NCI-H1417 (cell line): ENCODE data around the gene PANX2.

Source experiments
- DNase-seq, 3 experiments: peaks; one replicate each; lab custom pipeline; 2025; lab: John Stamatoyannopoulos, UW

The PANX2 gene

DNA sequence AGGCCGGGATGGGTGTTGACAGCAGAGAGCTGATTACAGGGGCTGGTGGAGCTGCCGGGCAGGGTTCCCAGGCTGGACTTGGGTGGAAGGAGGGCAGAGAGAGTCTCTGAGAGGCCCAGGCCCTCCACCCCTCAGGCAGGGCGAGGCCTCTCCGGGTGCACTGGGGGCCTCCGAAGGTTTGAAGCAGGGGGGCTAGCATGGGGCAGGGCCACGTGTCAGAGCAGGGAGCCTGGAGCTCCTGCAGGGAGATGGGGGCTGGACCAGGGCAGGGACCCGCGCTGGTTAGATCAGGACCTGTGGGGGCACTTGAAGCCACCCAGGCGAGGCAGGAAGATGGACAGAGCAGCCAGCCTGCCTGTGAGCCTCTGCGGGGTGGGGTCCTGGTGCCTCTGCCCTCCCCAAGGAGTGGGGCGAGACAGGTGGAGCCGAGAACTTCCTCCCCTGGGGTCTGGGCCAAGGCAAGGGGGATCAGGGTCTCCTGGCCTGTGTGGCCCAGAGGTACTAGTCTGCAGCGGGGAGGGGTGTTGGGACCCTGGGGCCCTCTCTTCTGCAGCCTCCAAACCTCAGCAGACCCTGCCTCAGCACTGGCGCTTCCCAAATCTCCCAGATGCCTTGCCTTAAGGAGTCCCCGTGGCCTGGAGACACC, 911 bp downstream of the PANX2 start:
- DNase-seq, result peak in 2 of 3 experiments; percentile 25 to 36

DNA sequence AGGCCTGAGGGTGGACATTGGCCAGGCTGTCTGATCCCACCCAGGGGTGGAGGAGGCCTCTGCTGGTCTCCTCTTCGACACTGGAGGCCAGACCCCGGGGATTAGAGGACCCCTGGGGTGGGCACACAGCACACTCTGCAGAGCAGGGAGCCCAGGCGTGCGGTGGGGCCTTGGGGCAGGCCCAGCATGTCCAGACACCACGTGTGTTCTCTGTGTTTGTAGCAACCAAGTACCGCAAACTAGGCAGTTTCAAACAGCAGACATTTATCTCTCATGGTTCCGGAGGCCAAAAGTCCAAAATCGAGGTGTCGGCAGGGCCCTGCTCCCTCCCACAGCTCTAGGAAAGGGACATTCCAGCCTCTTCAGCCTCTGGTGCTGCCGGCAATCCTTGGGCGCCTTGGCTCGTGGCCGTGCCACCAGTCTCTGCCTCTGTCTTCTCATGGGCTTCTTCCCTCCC, 1.5 kb downstream of the PANX2 start:
- no peak for DNase-seq

DNA sequence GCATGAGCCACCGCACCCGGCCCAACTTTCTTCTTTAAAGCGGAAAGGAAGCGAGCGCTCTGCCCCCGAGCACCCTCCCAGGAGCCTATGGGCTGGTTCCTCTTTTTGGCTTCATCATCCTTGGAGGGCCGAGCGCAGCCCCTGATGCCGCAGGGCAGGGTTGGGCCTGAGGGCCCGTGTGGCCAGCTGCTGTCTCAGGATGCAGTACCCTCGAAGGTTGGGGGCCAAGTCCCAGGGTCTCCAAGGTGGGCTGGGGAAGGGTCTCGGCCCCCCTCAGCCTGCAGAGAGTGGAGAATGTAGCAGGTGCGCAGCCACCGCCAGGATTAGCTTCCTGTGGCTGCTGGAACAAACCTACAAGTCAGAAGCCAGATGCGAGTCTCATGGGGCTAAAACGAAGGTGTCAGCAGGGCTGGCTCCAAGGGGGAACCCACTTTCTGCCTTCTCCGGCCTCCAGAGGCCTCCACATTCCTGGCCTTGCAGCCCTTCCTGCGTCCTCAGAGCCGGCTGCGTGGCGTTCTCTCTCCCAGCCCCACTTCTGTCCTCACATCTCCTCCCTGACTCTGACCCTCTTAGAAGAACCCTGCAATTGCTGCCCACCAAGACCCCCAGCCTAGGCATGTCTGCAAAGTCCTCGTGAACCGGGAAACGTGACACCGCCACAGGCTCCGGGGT, 2.9 kb downstream of the PANX2 start:
- DNase-seq, result no peak

- DNase-seq, result no peak
Observed at GRCh38 chr22:50173983-50174355, 3.4 kb downstream of the PANX2 start.

DNA sequence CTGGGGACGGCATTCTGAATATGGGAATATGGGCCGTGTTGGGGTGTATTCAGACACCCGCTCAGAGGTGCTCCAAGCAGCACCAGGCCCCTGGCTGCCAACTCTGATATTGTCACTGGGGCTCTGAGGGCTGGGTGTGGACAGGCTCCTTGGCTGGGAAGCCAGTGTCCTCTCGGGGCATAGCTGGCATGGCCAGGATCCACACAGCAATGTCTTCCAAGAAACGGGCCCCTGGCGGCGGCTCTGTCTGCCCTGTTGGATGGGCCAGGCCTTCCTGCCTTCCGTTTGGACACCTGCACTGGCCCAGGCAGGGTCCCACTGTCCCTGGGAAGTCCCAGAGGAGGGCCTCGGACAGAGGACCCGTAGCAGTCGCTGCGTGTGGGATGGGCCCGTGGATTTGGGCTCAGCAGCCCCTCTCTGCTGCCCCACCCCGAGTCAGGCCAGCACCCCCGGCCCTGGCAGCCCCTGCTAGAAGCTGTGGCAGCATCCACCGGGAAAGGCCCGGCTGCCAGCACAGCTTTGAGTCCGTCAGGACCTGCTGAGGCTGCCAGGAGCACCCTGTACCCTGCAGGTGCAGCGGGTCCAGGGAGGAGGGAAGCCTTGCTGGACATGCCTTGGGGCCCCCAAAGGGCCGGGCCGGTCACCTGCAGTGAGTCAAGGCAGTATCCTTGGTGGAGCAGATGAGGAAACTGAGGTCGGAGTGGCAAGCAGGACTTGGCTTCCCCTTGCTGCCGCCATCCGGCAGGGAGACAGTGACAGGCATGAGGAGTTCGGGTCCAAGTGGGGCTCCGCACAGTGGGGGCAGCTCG, 4.1 kb downstream of the PANX2 start:
- DNase-seq, result no peak

- no peak for DNase-seq
Observed at GRCh38 chr22:50175191-50175461, 4.6 kb downstream of the PANX2 start.

- no peak for DNase-seq
Observed at GRCh38 chr22:50175921-50176849, 5.7 kb downstream of the PANX2 start.

DNA sequence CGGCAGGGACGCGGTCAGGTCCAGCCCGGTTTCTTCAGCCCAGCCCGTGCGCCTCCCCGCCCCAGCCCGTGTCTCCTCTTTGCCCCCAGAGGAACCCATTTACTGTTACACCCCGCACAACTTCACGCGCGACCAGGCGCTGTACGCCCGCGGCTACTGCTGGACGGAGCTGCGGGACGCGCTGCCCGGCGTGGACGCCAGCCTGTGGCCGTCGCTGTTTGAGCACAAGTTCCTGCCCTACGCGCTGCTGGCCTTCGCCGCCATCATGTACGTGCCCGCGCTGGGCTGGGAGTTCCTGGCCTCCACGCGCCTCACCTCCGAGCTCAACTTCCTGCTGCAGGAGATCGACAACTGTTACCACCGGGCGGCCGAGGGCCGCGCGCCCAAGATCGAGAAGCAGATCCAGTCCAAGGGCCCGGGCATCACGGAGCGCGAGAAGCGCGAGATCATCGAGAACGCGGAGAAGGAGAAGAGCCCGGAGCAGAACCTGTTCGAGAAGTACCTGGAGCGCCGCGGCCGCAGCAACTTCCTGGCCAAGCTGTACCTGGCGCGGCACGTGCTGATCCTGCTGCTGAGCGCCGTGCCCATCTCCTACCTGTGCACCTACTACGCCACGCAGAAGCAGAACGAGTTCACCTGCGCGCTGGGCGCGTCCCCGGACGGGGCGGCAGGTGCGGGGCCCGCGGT, 6.5 kb downstream of the PANX2 start:
- no peak for DNase-seq

DNA sequence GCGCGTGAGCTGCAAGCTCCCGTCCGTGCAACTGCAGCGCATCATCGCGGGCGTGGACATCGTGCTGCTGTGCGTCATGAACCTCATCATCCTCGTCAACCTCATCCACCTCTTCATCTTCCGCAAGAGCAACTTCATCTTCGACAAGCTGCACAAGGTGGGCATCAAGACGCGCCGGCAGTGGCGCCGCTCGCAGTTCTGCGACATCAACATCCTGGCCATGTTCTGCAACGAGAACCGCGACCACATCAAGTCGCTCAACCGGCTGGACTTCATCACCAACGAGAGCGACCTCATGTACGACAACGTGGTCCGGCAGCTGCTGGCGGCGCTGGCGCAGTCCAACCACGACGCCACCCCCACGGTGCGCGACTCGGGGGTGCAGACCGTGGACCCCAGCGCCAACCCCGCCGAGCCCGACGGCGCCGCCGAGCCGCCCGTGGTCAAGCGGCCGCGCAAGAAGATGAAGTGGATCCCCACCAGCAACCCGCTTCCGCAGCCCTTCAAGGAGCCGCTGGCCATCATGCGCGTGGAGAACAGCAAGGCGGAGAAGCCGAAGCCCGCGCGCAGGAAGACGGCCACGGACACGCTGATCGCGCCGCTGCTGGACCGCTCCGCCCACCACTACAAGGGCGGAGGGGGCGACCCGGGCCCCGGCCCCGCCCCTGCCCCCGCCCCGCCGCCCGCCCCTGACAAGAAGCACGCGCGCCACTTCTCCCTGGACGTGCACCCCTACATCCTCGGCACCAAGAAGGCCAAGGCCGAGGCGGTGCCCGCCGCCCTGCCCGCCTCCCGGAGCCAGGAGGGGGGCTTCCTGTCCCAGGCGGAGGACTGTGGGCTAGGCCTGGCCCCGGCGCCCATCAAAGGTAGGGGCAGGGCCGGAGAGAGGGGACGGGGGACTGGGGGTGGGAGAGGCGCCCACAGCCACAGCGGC, 7.3 kb downstream of the PANX2 start:
- DNase-seq, result no peak

DNA sequence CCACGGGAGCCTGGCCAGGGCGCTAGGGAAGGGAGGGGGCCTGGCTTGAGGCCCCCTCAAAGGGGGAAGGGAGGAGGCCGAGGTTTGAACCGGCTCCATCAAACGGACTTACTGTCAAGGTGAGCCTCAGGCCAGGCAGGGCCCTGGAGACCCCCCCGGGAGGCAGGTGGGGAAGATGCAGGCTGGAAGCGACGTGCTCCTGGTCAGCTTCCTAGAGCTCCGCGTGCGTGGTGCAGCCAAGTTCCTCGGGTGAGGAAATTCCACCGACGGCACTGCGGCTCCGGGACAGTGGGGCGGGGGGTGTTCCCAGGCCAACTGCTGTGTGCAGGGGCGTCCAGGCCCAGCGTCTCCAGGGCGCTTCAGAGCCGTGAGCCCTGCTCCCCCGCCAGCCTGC, 7.9 kb downstream of the PANX2 start:
- DNase-seq, result no peak

- no peak for DNase-seq
Observed at GRCh38 chr22:50178871-50179869, 8.6 kb downstream of the PANX2 start.

DNA sequence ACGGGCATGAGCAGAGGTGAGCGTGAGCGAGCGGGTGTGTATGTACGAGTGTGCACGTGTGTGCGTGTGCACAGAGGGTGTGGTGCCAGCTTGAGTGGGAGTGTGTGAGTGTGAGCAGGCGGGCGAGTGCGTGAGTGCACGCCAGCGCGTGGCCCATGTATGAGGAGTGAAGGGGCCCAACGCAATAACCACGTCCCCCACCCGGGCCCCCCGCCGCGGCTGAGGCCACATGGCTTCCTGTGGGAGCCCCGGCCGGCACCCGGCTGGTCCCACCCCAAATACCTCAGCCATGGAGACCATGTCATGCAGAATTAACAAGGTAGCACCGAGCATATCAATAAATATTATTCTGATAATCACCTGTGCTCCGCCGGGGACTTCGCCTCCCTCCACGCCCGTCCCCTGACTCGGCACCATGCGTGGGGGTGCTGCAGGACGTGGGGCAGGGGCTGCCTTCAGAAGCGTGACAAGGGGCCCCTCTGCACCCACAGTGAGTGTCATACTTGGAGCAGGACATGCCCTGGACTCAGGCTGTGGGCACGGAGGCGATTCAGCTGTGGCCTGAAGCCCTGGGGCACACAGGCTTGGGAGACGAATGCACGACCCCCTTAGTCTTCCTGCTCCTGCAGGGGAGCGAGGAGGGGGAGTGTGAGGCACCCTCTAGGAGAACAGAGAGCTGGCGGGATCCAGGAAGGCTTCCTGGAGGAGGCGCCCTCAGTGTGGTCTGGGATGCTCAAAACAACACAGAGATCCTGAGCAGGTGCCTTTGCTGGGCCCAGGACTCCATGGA, 9.6 kb downstream of the PANX2 start:
- DNase-seq, result no peak

GRCh38 chr22:50180727-50181521, 10.4 kb downstream of the PANX2 start:
- DNase-seq, result no peak

DNA sequence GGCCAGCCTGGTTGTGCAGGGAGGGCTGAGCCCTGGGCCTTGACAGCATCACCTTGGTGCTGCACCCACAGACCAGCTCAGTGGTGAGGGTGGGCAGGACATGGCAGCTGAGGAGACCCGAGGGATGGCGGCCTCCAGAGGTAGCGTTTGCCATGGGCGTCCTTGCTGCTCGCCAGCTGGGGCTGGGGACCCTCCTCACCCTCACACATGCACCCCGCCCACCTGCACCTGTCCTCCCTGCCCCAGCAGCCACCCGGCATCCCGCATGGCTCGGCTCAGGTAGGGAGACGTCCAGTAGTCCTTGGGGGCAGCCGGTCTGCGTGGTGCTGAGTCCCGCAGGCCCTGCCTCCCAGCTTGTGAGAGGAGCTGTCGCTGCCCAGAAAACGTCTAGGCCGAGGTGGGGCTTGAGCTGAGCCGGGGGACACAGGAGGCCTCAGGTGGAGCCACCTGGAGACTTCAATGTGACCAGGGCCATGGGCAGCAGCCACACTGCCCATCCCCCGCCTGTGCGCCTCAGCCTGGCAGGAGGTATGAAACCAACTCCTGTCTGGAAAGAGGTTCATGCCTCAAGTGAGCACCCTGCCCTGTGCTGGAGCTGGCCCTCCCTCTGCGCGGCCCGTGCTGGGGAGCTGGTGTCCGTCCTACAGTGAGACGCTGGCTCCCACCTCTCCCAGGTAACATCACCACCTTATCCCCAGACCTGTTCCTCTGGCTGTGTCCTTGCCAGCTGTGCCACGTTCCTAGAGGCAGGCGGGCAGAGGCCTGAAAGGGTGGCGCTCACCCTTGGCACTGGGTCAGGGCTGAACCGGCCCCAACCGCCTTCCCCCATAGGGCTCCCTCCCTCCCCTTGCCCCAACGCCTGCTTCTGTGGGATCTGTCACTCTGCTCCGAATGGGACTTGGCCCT, 11.9 kb downstream of the PANX2 start:
- DNase-seq, result no peak

- DNase-seq, result no peak
Observed at GRCh38 chr22:50183141-50183971, 12.8 kb downstream of the PANX2 start.
